Upper lobe of left lung (tissue), 4 donors: ENCODE data around the gene FAM53B.
A peak's percentile ranks its signal among the peaks of the same experiment; 100 is the strongest.

ENCODE experiments used
- CTCF ChIP-seq, 6 experiments: fragments of 450-650 bp in 4 of 6; fragments of 200-600 bp in 2 of 6; sonication (generic) in 2 of 6; IDR thresholded peaks; one replicate each; pipeline ENCODE4 v1.5.1; 2016 to 2019; ENCODE audit warnings: antibody characterized with exemption in 6 of 6
- EP300 ChIP-seq, 4 donors: sonication (generic); formaldehyde crosslinking; IDR thresholded peaks; one replicate each; pipeline ENCODE4 v1.5.1; 2017; ENCODE audit warnings: antibody characterized with exemption in 4 of 4, control low read depth in 2 of 4
- POLR2A ChIP-seq, 4 donors: fragments of 450-650 bp; IDR thresholded peaks; one replicate each; pipeline ENCODE4 v1.5.1; 2016 to 2017; ENCODE audit warnings: antibody characterized with exemption in 4 of 4, mild to moderate bottlenecking in 2 of 4
- POLR2AphosphoS5 ChIP-seq, 2 donors: sonication (generic); formaldehyde crosslinking; IDR thresholded peaks; one replicate each; pipeline ENCODE4 v1.5.1; 2017; ENCODE audit warnings: antibody characterized with exemption in 2 of 2

GRCh38 chr10:124728830-124729661 lies 15.1 kb downstream of the FAM53B start:
- TF ChIP-seq CTCF (IDR thresholded peaks at IDR 0.05) = no peak
- peak in 1 of 4 donors; percentile 15 for TF ChIP-seq POLR2A (IDR thresholded peaks at IDR 0.05)
- TF ChIP-seq POLR2AphosphoS5 (IDR thresholded peaks at IDR 0.05) = peak; percentile 25 to 30
- no peak for TF ChIP-seq EP300 (IDR thresholded peaks at IDR 0.05)
